Endodermal cell (in vitro differentiated cells): Measurements from ENCODE around the gene MXD4. TPM values are rescaled to one million over a fixed set of nuclear protein-coding genes. Genes with fewer than 3 reads are reported as not detected.

Experiments
- DNase-seq: peaks from one replicate; pipeline ENCODE4 v3.0.0-alpha.2; 2017
- H3K27ac ChIP-seq: 2 replicates; pipeline ENCODE4 v1.5.1; 2013; ENCODE audit warnings: mild to moderate bottlenecking, low read depth, low read length, moderate library complexity
- H3K27me3 ChIP-seq: 2 replicates; pipeline ENCODE4 v1.6.1; 2013; ENCODE audit warnings: mild to moderate bottlenecking, low read length, moderate library complexity; ENCODE audit not compliant: insufficient read depth, control insufficient read depth, poor library complexity, severe bottlenecking
- H3K36me3 ChIP-seq: 2 replicates; pipeline ENCODE4 v1.7.0; 2013; ENCODE audit warnings: mild to moderate bottlenecking, low read length, moderate library complexity; ENCODE audit not compliant: control insufficient read depth, insufficient read depth
- H3K4me1 ChIP-seq: one replicate; pipeline ENCODE4 v1.7.0; 2013; ENCODE audit warnings: low read length; ENCODE audit not compliant: control insufficient read depth, insufficient read depth
- H3K4me3 ChIP-seq: 2 replicates; pipeline ENCODE4 v1.5.1; 2013; ENCODE audit warnings: mild to moderate bottlenecking, low read length, moderate library complexity
- H3K9ac ChIP-seq: 2 replicates; pipeline ENCODE4 v1.6.1; 2013; ENCODE audit warnings: mild to moderate bottlenecking, low read length, moderate library complexity; ENCODE audit not compliant: poor library complexity, severe bottlenecking; ENCODE audit errors: extremely low read depth
- H3K9me3 ChIP-seq: 2 replicates; pipeline ENCODE4 v1.6.1; 2013; ENCODE audit warnings: mild to moderate bottlenecking, low read length, moderate library complexity; ENCODE audit not compliant: control insufficient read depth
- H3K27ac Mint-ChIP-seq: 2 replicates; pipeline ENCODE4 v1.8.0; 2020; ENCODE audit warnings: mixed read lengths
- H3K27me3 Mint-ChIP-seq: 2 replicates; pipeline ENCODE4 v1.8.0; 2021; ENCODE audit warnings: mild to moderate bottlenecking, mixed read lengths; ENCODE audit not compliant: insufficient read depth
- H3K36me3 Mint-ChIP-seq: 2 replicates; pipeline ENCODE4 v1.8.0; 2020; ENCODE audit warnings: low read depth, mixed read lengths
- H3K4me1 Mint-ChIP-seq: 2 replicates; pipeline ENCODE4 v1.8.0; 2020; ENCODE audit warnings: mixed read lengths
- H3K4me3 Mint-ChIP-seq: 2 replicates; pipeline ENCODE4 v1.8.0; 2020; ENCODE audit warnings: mild to moderate bottlenecking, moderate library complexity, mixed read lengths
- H3K9me3 Mint-ChIP-seq: 2 replicates; pipeline ENCODE4 v1.8.0; 2020; ENCODE audit warnings: mild to moderate bottlenecking, mixed read lengths
- CTCF ChIP-seq: fragments of 200-600 bp; sonication (generic); conservative IDR thresholded peaks from 2 replicates; pipeline ENCODE4 v1.5.0; 2021; ENCODE audit warnings: antibody characterized with exemption, mild to moderate bottlenecking
- WGBS, 2 experiments: methylation state at CpG; one replicate each; pipeline versions ENCODE4 v1.1.5 to v1.1.7; 2013; ENCODE audit warnings: missing lambda C conversion rate in 2 of 2, mixed read lengths in 1 of 2; ENCODE audit not compliant: insufficient coverage in 1 of 2, insufficient read length in 1 of 2; 5-methylcytosine and 5-hydroxymethylcytosine counted together
- total RNA-seq, 2 donors: library from RNA; stranded (reverse); fragmentation: NEBNext Ultra II Directional in 1 of 2; extraction: Animal tissue kit (Norgen Biotek cat#: 25700) in 1 of 2; gene quantifications; 2 replicates in 1 of 2; 3 replicates in 1 of 2; pipeline ENCODE4 v1.2.1, GENCODE V29; 2021

The MXD4 gene
- total RNA-seq, 2 donors from 2014 or later = 46.0 to 78.8 TPM

GRCh38 chr4:2259541-2260343 lies 2.2 kb downstream of the MXD4 start:
- DNase-seq = peak; percentile 39

DNA sequence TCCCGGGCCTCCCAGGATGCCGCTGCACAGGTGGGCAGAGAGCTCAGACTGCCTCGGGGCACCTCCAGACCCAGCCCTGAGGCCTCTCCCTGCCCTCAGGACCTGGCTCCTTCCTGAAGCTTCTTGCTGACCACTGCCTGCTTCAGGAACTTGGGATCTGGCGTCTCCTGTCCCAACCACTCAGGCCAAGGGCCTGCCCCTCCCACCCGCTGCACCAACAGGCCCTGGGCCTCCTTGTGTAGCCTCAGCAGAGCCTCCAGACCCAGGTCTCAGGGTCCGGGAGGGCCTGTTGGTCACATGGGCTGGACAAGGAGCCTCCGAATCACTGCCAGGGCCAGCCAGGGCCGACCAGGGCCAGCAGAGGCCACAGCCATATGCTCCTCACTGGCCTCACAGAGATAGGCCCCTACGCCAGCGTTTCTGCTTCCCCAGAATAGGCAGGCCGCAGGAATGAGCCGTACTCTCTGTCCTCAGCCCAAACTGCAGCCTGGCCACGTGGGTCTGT lies 2.8 kb downstream of the MXD4 start:
- no peak for TF ChIP-seq CTCF
- Mint-ChIP-seq H3K4me1 (peaks cover 4% of the 10 kb centered on the region), H3K9me3 (no peaks in the 10 kb centered on the region), H3K27ac (no peak overlapping the region), H3K36me3 (peaks cover 15% of the 10 kb centered on the region), H3K27me3 (no peaks in the 10 kb centered on the region), H3K4me3 (no peak overlapping the region)
- Histone ChIP-seq H3K9ac (no peak overlapping the region), H3K4me3 (no peak overlapping the region), H3K4me1 (peaks cover 14% of the 10 kb centered on the region), H3K9me3 (no peaks in the 10 kb centered on the region), H3K36me3 (peaks cover 18% of the 10 kb centered on the region), H3K27me3 (no peaks in the 10 kb centered on the region), H3K27ac (no peak overlapping the region)
- WGBS, 2 experiments = 92 to 96% methylated on average over 7 to 13 of the region's 13 CpGs
- peak; percentile 41 for DNase-seq

More at GRCh38 chr4:2259541-2260343, 2.2 kb downstream of the MXD4 start:
- H3K9me3 Mint-ChIP-seq = no peaks in the 10 kb centered on the region
- no peak for TF ChIP-seq CTCF
- H3K27me3 Mint-ChIP-seq = no peaks in the 10 kb centered on the region
- peaks cover 9% of the 10 kb centered on the region for H3K36me3 Mint-ChIP-seq
- WGBS, 2 experiments = 93% methylated on average over 5 to 15 of the region's 15 CpGs
- peaks cover 14% of the 10 kb centered on the region for H3K4me1 ChIP-seq
- no peaks in the 10 kb centered on the region for H3K27me3 ChIP-seq
- H3K9ac ChIP-seq = no peak overlapping the region
- H3K27ac Mint-ChIP-seq = no peak overlapping the region
- H3K27ac ChIP-seq = no peak overlapping the region
- H3K4me3 ChIP-seq = peak overlapping the region; percentile 82
- peak overlapping the region; percentile 63 for H3K4me3 Mint-ChIP-seq
- no peaks in the 10 kb centered on the region for H3K9me3 ChIP-seq
- H3K4me1 Mint-ChIP-seq = peaks cover 4% of the 10 kb centered on the region
- peaks cover 12% of the 10 kb centered on the region for H3K36me3 ChIP-seq

DNA sequence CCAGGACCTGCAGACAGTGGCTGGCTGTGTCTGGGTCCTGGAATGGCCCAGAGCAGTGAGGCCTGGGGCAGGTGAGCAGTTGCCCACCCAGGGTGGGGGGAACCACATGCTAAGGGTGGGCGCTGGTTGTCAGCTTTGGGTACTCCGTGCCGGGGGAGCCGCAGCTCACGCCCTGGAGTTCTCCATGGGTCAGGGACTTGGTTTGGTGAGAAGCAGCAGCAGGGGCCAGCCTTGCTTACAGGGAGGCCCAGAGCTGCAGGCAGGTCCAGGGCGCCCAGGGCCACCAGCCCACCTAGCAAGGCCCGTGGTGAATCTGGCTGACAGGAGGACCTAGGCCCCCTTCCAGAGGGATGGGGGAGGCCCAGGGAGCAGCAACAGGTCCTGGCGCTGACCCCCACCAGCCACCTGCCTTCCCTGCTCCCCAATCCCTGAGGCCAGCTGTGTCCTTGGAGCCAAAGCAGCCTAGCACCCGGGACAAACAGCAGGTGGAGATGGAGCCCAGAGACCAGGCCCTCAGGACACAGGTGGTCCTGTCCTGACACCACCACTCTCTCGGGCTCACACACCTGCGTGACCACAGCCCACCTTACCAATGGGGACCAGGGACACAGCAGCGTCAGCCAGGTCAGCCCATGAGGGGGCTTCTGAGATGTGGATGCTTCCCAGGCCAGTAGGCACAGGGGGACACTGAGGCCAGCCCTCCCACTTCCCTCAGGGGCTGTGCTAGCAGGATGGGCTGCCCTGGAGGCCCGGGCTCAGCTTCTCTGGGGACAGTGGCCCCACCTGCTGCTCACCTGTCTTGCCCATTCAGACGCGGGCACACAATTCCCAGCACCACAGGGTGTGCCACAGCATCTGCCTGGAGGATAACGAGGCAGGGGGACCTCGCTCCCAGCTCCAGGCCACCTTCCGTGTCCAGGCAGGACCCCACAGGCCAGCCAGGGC lies 3.5 kb downstream of the MXD4 start:
- Mint-ChIP-seq H3K4me1 (peaks cover 1% of the 10 kb centered on the region), H3K36me3 (peaks cover 19% of the 10 kb centered on the region), H3K4me3 (no peak overlapping the region), H3K27ac (no peak overlapping the region), H3K27me3 (no peaks in the 10 kb centered on the region), H3K9me3 (no peaks in the 10 kb centered on the region)
- Histone ChIP-seq H3K27ac (no peak overlapping the region), H3K9ac (no peak overlapping the region), H3K9me3 (no peaks in the 10 kb centered on the region), H3K36me3 (peaks cover 24% of the 10 kb centered on the region), H3K4me1 (peaks cover 11% of the 10 kb centered on the region), H3K27me3 (no peaks in the 10 kb centered on the region), H3K4me3 (no peak overlapping the region)
- WGBS, 2 experiments = 90 to 94% methylated on average over 14 to 18 of the region's 18 CpGs
- DNase-seq = peak; percentile 39
- TF ChIP-seq CTCF = no peak
